ENCODE data around the gene SPATA2L.

SPATA2L gene

DNA sequence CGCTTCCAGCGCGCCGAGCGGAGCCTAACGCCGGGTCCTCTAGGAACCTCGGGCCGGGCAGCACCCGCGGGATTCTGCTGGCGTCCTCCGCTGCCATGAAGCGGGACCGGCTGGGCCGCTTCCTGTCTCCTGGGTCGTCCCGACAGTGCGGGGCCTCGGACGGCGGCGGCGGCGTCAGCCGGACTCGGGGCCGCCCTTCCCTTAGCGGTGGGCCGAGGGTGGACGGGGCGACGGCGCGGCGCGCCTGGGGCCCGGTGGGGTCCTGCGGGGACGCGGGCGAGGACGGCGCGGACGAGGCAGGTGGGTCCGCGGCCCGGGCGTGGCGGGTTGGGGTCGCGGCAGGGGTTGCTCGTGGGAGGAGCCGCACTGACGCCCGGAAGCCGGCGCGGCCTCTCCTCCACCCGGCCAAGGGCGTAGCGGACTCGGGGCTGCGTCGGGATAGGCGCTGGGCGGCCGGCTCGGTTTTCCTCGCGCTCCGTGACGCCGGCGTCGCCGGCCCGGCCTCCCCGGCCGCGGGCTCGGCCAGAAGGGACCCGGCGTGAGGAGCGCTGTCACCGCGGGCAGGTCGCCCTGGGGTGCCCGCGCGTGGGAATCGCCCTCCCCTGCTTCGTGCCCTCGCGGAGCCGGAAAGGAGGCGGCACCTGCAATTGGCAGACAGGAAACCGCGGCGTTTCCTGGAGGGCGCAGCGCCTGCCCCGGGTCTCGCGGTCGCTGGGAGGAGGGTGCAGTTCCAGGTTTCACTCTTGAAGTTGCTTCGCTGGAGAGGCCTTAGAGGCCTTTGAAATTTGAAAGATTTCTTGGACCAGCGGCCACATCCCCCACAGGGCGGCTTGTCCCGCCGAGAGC is 20.3 kb upstream of the SPATA2L start:
- Histone ChIP-seq H3K27me3 (ENCODE audit: insufficient read depth, poor library complexity, severe bottlenecking) (no peaks in the 10 kb centered on the region), H3K4me3 (replicated peaks; ENCODE audit: insufficient read depth, low read length) (peak overlapping the region; percentile 59), H3K27ac (replicated peaks) (peak overlapping the region; percentile 87)
- DNase-seq (ENCODE audit: low read depth in 1 of 2, low spot score in 1 of 2), result peak in 1 of 2 experiments; percentile 76
- TF ChIP-seq, protein P1, sequence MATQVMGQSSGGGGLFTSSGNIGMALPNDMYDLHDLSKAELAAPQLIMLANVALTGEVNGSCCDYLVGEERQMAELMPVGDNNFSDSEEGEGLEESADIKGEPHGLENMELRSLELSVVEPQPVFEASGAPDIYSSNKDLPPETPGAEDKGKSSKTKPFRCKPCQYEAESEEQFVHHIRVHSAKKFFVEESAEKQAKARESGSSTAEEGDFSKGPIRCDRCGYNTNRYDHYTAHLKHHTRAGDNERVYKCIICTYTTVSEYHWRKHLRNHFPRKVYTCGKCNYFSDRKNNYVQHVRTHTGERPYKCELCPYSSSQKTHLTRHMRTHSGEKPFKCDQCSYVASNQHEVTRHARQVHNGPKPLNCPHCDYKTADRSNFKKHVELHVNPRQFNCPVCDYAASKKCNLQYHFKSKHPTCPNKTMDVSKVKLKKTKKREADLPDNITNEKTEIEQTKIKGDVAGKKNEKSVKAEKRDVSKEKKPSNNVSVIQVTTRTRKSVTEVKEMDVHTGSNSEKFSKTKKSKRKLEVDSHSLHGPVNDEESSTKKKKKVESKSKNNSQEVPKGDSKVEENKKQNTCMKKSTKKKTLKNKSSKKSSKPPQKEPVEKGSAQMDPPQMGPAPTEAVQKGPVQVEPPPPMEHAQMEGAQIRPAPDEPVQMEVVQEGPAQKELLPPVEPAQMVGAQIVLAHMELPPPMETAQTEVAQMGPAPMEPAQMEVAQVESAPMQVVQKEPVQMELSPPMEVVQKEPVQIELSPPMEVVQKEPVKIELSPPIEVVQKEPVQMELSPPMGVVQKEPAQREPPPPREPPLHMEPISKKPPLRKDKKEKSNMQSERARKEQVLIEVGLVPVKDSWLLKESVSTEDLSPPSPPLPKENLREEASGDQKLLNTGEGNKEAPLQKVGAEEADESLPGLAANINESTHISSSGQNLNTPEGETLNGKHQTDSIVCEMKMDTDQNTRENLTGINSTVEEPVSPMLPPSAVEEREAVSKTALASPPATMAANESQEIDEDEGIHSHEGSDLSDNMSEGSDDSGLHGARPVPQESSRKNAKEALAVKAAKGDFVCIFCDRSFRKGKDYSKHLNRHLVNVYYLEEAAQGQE (IDR thresholded peaks at IDR 0.05; ENCODE audit: insufficient replicate concordance, low read depth), result no peak
- TF ChIP-seq CTCF (IDR thresholded peaks at IDR 0.05; ENCODE audit: insufficient read depth, low read length), result no peak
- TF ChIP-seq POLR2AphosphoS5 (IDR thresholded peaks at IDR 0.05; ENCODE audit: low read depth), result 0 out of 2 replicates have a peak, but pooled peaks have one; percentile 9
- TF ChIP-seq GABPA (IDR thresholded peaks at IDR 0.05; ENCODE audit: low read depth), result peak; percentile 52; the same call in 1 of the 2 replicates
- no peak for TF ChIP-seq SPI1 (IDR thresholded peaks at IDR 0.05; ENCODE audit: borderline replicate concordance, low read depth)

GRCh38 chr16:89720813-89721545 is 19.5 kb upstream of the SPATA2L start, which contains the start of the genes VPS9D1 and ZNF276:
TSS of gene VPS9D1 (minus strand) at chr16:89720898. CDS start at chr16:89720861, 37 bp downstream.
TSS of gene ZNF276 (plus strand) at chr16:89721537. CDS start at chr16:89721641, 104 bp downstream.
- no peaks in the 10 kb centered on the region for H3K27me3 ChIP-seq (ENCODE audit: insufficient read depth, poor library complexity, severe bottlenecking)
- peak within 1 kb of the TSS; percentile 59 for H3K4me3 ChIP-seq (replicated peaks; ENCODE audit: insufficient read depth, low read length)
- peak in 1 of 2 experiments; percentile 55 for DNase-seq (ENCODE audit: low read depth in 1 of 2, low spot score in 1 of 2)
- H3K27ac ChIP-seq (replicated peaks), result peak within 1 kb of the TSS; percentile 87
- TF ChIP-seq CTCF (IDR thresholded peaks at IDR 0.05; ENCODE audit: insufficient read depth, low read length) (no peak), GABPA (IDR thresholded peaks at IDR 0.05; ENCODE audit: low read depth) (peak; percentile 94), POLR2AphosphoS5 (IDR thresholded peaks at IDR 0.05; ENCODE audit: low read depth) (peak; percentile 35), SPI1 (IDR thresholded peaks at IDR 0.05; ENCODE audit: borderline replicate concordance, low read depth) (no peak)
- TF ChIP-seq, protein P1 (IDR thresholded peaks at IDR 0.05; ENCODE audit: insufficient replicate concordance, low read depth), result peak; percentile 2

DNA sequence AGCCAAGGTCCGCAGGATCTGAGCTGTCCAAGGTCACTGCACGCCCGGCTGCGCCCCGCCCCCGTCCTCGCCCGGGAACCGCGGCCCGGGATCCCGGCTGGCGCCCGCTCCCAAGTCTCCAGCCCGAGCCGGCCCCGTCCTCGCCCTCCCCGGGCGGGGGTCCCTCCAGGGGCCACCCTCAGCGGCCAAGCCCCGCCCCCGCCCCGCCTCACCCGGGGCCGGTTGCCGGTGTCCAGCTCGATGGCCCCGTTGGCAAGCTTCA is 19.0 kb upstream of the SPATA2L start:
- no peak for TF ChIP-seq GABPA (IDR thresholded peaks at IDR 0.05; ENCODE audit: low read depth)
- TF ChIP-seq, protein P1 (IDR thresholded peaks at IDR 0.05; ENCODE audit: insufficient replicate concordance, low read depth), result peak; percentile 66
- peak overlapping the region; percentile 87 for H3K27ac ChIP-seq (replicated peaks)
- DNase-seq (ENCODE audit: low read depth in 1 of 2, low spot score in 1 of 2), result no peak
- no peaks in the 10 kb centered on the region for H3K27me3 ChIP-seq (ENCODE audit: insufficient read depth, poor library complexity, severe bottlenecking)
- peak overlapping the region; percentile 59 for H3K4me3 ChIP-seq (replicated peaks; ENCODE audit: insufficient read depth, low read length)

Measured in HL-60 (cell line).